Lower leg skin (tissue), 3 donors: ENCODE measurements around the gene HSD17B4.

Source experiments
- POLR2A ChIP-seq, 2 donors: fragments of 450-650 bp; IDR thresholded peaks; one replicate each; pipeline ENCODE4 v1.6.1; 2016 to 2017; ENCODE audit warnings: antibody characterized with exemption in 2 of 2, mild to moderate bottlenecking in 1 of 2, moderate library complexity in 1 of 2
- TF ChIP-seq, protein P1 (sequence below), 3 donors: fragments of 450-650 bp; IDR thresholded peaks; one replicate each; pipeline ENCODE4 v1.5.1; 2016; ENCODE audit warnings: antibody characterized with exemption in 3 of 3, mild to moderate bottlenecking in 3 of 3, moderate library complexity in 2 of 3

DNA sequence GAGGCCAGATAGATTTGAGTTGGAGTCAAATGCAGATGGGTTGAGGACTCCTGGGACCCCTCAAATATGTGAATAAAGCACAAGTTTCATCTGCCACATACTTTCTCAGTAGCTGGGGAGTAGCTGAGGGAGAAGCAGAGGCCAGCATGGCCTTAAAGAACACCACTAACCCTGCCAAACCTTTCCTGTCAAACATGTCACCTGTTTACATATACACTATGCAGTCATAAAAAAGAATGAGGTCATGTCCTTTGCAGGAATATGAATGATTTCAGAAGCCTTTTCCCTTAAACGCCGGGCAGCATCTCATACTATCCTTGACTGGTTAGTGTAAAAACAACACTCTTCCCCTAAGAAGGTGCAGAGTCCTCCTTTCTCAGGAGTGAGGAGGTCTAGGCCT lies 25.2 kb upstream of the HSD17B4 start:
- TF ChIP-seq POLR2A (IDR thresholded peaks at IDR 0.05): no peak
- TF ChIP-seq, protein P1, sequence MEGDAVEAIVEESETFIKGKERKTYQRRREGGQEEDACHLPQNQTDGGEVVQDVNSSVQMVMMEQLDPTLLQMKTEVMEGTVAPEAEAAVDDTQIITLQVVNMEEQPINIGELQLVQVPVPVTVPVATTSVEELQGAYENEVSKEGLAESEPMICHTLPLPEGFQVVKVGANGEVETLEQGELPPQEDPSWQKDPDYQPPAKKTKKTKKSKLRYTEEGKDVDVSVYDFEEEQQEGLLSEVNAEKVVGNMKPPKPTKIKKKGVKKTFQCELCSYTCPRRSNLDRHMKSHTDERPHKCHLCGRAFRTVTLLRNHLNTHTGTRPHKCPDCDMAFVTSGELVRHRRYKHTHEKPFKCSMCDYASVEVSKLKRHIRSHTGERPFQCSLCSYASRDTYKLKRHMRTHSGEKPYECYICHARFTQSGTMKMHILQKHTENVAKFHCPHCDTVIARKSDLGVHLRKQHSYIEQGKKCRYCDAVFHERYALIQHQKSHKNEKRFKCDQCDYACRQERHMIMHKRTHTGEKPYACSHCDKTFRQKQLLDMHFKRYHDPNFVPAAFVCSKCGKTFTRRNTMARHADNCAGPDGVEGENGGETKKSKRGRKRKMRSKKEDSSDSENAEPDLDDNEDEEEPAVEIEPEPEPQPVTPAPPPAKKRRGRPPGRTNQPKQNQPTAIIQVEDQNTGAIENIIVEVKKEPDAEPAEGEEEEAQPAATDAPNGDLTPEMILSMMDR (IDR thresholded peaks at IDR 0.05): no peak
